Calu3 (cell line): ENCODE measurements around the gene PLEKHA7. TPM values are rescaled to one million over a fixed set of nuclear protein-coding genes. Genes with fewer than 3 reads are reported as not detected.

Experiments
- BruUV-seq: library from RNA; stranded (reverse); fragments of 400-500 nt; replicated peaks from 2 replicates; lab custom pipeline; 2021; lab: Mats Ljungman, UMichigan
- CTCF ChIA-PET: fragments of 300-600 bp; sonication (Branson Sonifier 250); formaldehyde crosslinking; loops from one replicate; lab custom pipeline; 2022; ENCODE audit warnings: antibody characterized with exemption; lab: Charles Lee
- DNase-seq: peaks from one replicate; pipeline ENCODE4 v3.0.0; 2022
- H3K27ac Mint-ChIP-seq: one replicate; pipeline ENCODE4 v1.8.0; 2022; ENCODE audit warnings: mixed read lengths; ENCODE audit not compliant: unreplicated experiment
- H3K27me3 Mint-ChIP-seq: one replicate; pipeline ENCODE4 v1.8.0; 2022; ENCODE audit warnings: mixed read lengths; ENCODE audit not compliant: unreplicated experiment
- H3K36me3 Mint-ChIP-seq: one replicate; pipeline ENCODE4 v1.8.0; 2022; ENCODE audit warnings: mild to moderate bottlenecking, moderate library complexity, mixed read lengths; ENCODE audit not compliant: insufficient read depth, unreplicated experiment
- H3K4me1 Mint-ChIP-seq: one replicate; pipeline ENCODE4 v1.8.0; 2022; ENCODE audit warnings: mild to moderate bottlenecking, low read depth, mixed read lengths; ENCODE audit not compliant: unreplicated experiment
- H3K4me3 Mint-ChIP-seq: one replicate; pipeline ENCODE4 v1.8.0; 2022; ENCODE audit warnings: mild to moderate bottlenecking, low read depth, moderate library complexity, mixed read lengths; ENCODE audit not compliant: unreplicated experiment
- H3K9me3 Mint-ChIP-seq: one replicate; pipeline ENCODE4 v1.8.0; 2022; ENCODE audit warnings: low read depth, mixed read lengths; ENCODE audit not compliant: unreplicated experiment
- CTCF ChIP-seq: fragments of 200-600 bp; IDR thresholded peaks from one replicate; pipeline ENCODE4 v1.8.0; 2022; ENCODE audit warnings: antibody characterized with exemption; ENCODE audit not compliant: unreplicated experiment
- intact Hi-C: fragments of 100-400 bp; cut with micrococcal nuclease; formaldehyde crosslinking; loops from one replicate; pipeline ENCODE4 v1.10.0; 2022; ENCODE audit not compliant: unreplicated experiment
- total RNA-seq: library from RNA; stranded (reverse); gene quantifications from 2 replicates; pipeline ENCODE4 v1.2.3, GENCODE V29; 2022

Gene PLEKHA7
- total RNA-seq, 1 experiment from 2014 or later, result 138 TPM

DNA sequence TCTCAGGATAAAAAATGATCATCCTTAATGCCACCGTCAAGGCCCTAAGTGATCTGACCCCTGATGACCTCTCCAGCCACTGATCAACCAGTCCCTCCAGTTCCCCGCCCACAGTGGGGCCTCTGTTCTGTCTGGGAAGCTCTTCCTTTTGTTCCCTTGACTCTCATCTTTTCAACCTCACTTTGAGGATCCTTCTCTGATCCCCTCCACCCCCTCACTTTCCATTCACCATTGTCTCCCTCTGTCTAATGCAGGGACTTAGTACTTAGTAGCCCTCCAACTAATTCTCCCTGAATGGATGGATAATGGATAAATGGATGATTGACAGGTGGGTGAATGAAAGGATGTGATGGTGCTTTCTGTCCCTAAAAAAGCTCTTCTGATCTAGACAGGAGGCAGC, 230.1 kb downstream of the PLEKHA7 start:
- no TSS peak for BruUV-seq
- CTCF ChIA-PET, result interaction anchor here (0.9 kb wide), 1 partner anchor 9 kb away, joined by 3 read pairs; no protein-coding TSS in a partner anchor
- no peak for TF ChIP-seq CTCF
- Mint-ChIP-seq H3K27ac (peak overlapping the region; percentile 60), H3K27me3 (no peaks in the 10 kb centered on the region), H3K36me3 (peaks cover 76% of the 10 kb centered on the region), H3K9me3 (no peaks in the 10 kb centered on the region), H3K4me3 (no peak overlapping the region), H3K4me1 (peaks cover 94% of the 10 kb centered on the region)
- intact Hi-C loops, result no loop called here
- DNase-seq, result no peak

DNA sequence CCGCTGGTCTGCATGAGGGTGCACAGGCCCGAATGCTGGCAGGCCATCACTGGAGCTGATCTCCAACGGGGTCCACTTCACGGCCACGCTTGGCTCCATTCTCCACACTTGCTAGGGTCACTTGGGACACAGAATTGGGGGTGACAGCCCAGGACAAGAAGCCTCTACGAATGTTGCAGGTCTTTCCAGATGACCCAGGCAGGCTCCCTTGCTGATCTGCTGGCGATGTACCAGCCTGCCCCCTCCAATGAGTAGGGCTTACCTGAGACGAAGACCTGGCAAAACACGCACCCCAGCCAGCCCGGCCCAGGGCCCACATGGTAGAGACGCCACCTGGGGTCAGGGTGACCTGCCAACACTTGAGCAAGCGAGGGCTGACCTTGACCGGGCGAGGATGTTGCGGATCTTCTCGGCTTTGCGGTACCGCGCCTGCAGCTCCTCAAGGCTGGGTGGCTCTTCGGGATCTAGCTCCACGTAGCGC, 230.9 kb downstream of the PLEKHA7 start:
- no peak for TF ChIP-seq CTCF
- Mint-ChIP-seq H3K27ac (no peak overlapping the region), H3K4me1 (peaks cover 94% of the 10 kb centered on the region), H3K9me3 (no peaks in the 10 kb centered on the region), H3K36me3 (peaks cover 76% of the 10 kb centered on the region), H3K4me3 (no peak overlapping the region), H3K27me3 (no peaks in the 10 kb centered on the region)
- intact Hi-C loops, result no loop called here
- DNase-seq, result no peak
- CTCF ChIA-PET, result no interaction called here
- no TSS peak for BruUV-seq

- Mint-ChIP-seq H3K9me3 (no peaks in the 10 kb centered on the region), H3K4me1 (peaks cover 86% of the 10 kb centered on the region), H3K27ac (peak overlapping the region; percentile 80), H3K4me3 (peak overlapping the region; percentile 56), H3K27me3 (no peaks in the 10 kb centered on the region), H3K36me3 (peaks cover 73% of the 10 kb centered on the region)
- CTCF ChIA-PET, result interaction anchor here (0.7 kb wide), 1 partner anchor 151 kb away, joined by 3 read pairs; no protein-coding TSS in a partner anchor
- TF ChIP-seq CTCF, result no peak
- no TSS peak for BruUV-seq
- peak; percentile 28 for DNase-seq
- intact Hi-C loops, result no loop called here
These were observed 232.0 kb downstream of the PLEKHA7 start for GRCh38 chr11:16781936-16782919.

DNA sequence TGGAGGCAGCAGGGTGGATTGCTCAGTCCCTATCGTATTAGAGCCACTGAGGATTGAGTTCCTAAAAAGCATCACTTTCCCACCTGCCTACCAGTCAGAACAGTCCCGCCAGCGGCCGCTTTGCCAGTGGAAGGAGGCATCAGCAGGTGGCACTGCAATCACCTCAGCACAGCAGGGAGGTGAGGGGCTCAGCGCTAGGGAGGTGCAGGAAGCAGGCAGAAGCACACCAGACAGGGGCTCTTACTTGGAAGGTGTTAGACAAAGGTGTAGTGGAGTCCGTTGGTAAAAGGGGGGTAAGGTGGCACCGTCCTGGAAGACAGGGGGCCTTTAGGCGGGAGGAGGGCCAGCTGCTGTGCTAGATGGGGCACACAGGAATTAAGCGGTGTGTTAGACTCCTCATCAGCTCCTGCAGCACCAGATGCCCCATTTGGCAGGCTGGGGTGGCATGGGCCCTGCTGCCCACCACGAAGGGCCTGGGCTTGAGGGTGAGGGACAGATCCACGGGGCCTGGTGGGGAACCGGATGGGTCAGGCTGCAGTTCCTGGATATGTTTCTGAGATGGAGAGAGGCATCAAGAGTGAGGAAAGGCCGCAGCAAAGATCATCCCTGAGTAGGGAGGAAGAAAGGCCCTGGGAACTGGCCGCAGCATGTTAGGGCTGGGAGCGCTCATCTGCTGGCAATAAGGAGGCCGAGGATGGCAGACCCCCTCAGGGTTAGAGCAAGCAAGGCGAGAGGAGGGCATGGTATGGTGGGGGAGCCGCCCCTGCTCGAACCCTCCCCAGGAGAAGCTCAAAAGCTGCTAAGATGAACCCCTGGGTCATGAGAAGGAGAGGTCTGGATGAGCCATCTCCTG, 233.3 kb downstream of the PLEKHA7 start:
- Mint-ChIP-seq H3K27me3 (no peaks in the 10 kb centered on the region), H3K4me1 (peaks cover 73% of the 10 kb centered on the region), H3K9me3 (no peaks in the 10 kb centered on the region), H3K27ac (peak overlapping the region; percentile 16), H3K36me3 (peaks cover 71% of the 10 kb centered on the region), H3K4me3 (no peak overlapping the region)
- intact Hi-C loops, result no loop called here
- TF ChIP-seq CTCF, result no peak
- no TSS peak for BruUV-seq
- no peak for DNase-seq
- CTCF ChIA-PET, result no interaction called here
